HL-60 (cell line): Measurements from ENCODE around the gene UBE2U.
"Not testable (repeated sequence)": the region's sequence is repeated elsewhere in the genome, so short reads cannot be mapped to it uniquely, and the experiment has no call there.

Experiments used
- DNase-seq, 2 experiments: peaks; one replicate each; pipeline ENCODE4 v3.0.0-alpha.2; 2010 to 2020; ENCODE audit warnings: low read depth in 1 of 2, low spot score in 1 of 2
- H3K27ac ChIP-seq: fragments of 250-450 bp; sonication (Bioruptor Pico); replicated peaks from 2 replicates; pipeline ENCODE4 v1.5.1; 2020; ENCODE audit warnings: mild to moderate bottlenecking, moderate library complexity
- H3K27me3 ChIP-seq: fragments of 250-450 bp; sonication (Bioruptor Pico); 2 replicates; pipeline ENCODE4 v1.5.1; 2021; ENCODE audit warnings: mild to moderate bottlenecking, moderate library complexity; ENCODE audit not compliant: insufficient read depth, poor library complexity, severe bottlenecking
- H3K4me3 ChIP-seq: replicated peaks from 2 replicates; pipeline ENCODE4 v1.5.1; 2011; ENCODE audit warnings: mild to moderate bottlenecking, control low read depth, low read length; ENCODE audit not compliant: insufficient read depth
- GABPA ChIP-seq: IDR thresholded peaks from 2 replicates; pipeline ENCODE4 v1.6.1; 2012; ENCODE audit warnings: low read depth
- POLR2AphosphoS5 ChIP-seq: IDR thresholded peaks from 2 replicates; pipeline ENCODE4 v1.6.1; 2012; ENCODE audit warnings: low read depth
- SPI1 ChIP-seq: IDR thresholded peaks from 2 replicates; pipeline ENCODE4 v1.6.1; 2012; ENCODE audit warnings: low read depth, mild to moderate bottlenecking, borderline replicate concordance
- TF ChIP-seq, protein P1 (sequence below): IDR thresholded peaks from 2 replicates; pipeline ENCODE4 v1.6.1; 2012; ENCODE audit warnings: low read depth; ENCODE audit not compliant: insufficient replicate concordance
- TF ChIP-seq, protein P2 (sequence below): IDR thresholded peaks from one replicate; pipeline ENCODE4 v1.5.1; 2011; ENCODE audit warnings: low read length, control low read depth, inconsistent platforms; ENCODE audit not compliant: insufficient read depth

The UBE2U gene

DNA sequence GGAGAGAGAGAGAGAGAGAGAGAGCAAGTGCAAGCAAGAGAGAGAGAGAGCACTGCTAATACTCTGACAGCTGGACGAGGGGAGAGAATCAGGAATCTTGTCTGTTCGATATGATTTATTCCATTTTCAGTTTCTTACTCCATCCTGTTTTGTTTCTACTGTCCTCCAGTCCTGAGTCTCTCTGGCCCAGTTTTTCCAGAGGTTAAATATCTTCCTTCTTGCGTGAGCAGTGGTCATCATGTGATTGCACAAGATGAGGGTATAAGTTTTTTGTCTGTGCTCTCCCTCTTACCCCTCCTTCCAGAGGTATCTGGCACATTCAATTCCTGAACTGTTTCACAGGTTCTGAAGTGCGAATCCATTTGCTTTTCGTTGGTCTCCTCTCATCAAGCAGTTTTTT lies 16.8 kb downstream of the UBE2U start:
- Histone ChIP-seq H3K27ac (no peak overlapping the region), H3K4me3 (no peak overlapping the region), H3K27me3 (peaks cover 4% of the 10 kb centered on the region)
- TF ChIP-seq GABPA (no peak), POLR2AphosphoS5 (no peak), SPI1 (no peak)
- TF ChIP-seq, protein P1, sequence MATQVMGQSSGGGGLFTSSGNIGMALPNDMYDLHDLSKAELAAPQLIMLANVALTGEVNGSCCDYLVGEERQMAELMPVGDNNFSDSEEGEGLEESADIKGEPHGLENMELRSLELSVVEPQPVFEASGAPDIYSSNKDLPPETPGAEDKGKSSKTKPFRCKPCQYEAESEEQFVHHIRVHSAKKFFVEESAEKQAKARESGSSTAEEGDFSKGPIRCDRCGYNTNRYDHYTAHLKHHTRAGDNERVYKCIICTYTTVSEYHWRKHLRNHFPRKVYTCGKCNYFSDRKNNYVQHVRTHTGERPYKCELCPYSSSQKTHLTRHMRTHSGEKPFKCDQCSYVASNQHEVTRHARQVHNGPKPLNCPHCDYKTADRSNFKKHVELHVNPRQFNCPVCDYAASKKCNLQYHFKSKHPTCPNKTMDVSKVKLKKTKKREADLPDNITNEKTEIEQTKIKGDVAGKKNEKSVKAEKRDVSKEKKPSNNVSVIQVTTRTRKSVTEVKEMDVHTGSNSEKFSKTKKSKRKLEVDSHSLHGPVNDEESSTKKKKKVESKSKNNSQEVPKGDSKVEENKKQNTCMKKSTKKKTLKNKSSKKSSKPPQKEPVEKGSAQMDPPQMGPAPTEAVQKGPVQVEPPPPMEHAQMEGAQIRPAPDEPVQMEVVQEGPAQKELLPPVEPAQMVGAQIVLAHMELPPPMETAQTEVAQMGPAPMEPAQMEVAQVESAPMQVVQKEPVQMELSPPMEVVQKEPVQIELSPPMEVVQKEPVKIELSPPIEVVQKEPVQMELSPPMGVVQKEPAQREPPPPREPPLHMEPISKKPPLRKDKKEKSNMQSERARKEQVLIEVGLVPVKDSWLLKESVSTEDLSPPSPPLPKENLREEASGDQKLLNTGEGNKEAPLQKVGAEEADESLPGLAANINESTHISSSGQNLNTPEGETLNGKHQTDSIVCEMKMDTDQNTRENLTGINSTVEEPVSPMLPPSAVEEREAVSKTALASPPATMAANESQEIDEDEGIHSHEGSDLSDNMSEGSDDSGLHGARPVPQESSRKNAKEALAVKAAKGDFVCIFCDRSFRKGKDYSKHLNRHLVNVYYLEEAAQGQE = no peak
- TF ChIP-seq, protein P2, sequence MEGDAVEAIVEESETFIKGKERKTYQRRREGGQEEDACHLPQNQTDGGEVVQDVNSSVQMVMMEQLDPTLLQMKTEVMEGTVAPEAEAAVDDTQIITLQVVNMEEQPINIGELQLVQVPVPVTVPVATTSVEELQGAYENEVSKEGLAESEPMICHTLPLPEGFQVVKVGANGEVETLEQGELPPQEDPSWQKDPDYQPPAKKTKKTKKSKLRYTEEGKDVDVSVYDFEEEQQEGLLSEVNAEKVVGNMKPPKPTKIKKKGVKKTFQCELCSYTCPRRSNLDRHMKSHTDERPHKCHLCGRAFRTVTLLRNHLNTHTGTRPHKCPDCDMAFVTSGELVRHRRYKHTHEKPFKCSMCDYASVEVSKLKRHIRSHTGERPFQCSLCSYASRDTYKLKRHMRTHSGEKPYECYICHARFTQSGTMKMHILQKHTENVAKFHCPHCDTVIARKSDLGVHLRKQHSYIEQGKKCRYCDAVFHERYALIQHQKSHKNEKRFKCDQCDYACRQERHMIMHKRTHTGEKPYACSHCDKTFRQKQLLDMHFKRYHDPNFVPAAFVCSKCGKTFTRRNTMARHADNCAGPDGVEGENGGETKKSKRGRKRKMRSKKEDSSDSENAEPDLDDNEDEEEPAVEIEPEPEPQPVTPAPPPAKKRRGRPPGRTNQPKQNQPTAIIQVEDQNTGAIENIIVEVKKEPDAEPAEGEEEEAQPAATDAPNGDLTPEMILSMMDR = no peak
- no peak for DNase-seq

DNA sequence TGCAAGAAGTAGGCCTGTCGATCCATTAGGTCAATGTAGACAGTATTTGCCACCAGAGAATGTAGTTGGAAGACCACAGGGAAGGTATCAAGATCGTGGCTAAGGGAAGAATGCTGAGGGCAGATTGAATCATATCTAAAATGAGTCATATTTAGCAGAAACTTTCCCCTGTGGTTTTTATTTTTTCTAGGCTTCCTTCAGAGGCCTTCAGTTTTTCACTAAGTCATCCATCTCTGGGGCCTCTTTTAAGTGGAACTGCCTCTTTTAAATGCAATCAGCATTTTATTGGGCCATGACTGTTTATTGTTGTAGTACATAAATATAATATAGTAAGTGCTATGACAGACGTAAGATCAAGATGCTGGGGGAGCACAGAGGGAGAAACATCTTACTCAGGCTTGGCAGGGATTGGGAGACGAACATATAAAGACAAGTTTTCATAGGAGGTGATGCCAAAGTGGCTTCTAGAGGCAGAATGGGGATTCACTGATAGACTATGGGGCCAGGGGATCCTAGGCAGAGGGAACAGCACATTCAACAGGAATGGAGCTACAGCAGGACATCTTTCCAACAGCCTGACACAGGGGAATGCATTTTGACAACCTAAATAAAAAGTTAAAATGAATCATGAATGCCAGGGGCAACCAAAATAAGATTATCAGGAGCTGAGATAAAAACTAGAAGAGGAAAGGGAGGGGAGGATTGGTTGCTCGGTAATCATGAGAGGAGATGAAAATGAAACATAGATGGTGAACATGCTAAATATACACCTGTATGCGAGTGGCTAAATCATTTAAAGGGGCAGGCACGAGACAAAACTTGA lies 20.1 kb downstream of the UBE2U start:
- H3K4me3 ChIP-seq = no peak overlapping the region
- H3K27ac ChIP-seq = no peak overlapping the region
- TF ChIP-seq SPI1 (no peak), GABPA (no peak), POLR2AphosphoS5 (no peak)
- TF ChIP-seq, protein P1 = no peak
- TF ChIP-seq, protein P2 = no peak
- H3K27me3 ChIP-seq = peaks cover under 1% of the 10 kb centered on the region
- DNase-seq = no peak

DNA sequence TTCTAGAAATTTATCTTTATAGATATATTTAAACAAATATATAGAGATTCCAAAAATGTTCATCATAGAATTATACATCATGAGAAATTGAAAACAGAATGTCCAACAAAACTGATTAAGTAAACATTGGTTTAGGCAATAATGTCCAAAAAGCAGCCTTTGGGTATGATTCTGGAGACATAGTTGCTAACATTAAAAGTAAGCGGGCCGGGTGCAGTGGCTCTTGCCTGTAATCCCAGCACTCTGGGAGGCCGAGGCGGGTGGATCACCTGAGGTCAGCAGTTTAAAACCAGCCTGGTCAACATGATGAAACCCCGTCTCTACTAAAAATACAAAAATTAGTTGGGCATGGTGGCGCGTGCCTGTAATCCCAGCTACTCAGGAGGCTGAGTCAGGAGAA lies 20.8 kb downstream of the UBE2U start:
- not testable (repeated sequence) for H3K4me3 ChIP-seq, H3K27me3 ChIP-seq, DNase-seq, H3K27ac ChIP-seq

DNA sequence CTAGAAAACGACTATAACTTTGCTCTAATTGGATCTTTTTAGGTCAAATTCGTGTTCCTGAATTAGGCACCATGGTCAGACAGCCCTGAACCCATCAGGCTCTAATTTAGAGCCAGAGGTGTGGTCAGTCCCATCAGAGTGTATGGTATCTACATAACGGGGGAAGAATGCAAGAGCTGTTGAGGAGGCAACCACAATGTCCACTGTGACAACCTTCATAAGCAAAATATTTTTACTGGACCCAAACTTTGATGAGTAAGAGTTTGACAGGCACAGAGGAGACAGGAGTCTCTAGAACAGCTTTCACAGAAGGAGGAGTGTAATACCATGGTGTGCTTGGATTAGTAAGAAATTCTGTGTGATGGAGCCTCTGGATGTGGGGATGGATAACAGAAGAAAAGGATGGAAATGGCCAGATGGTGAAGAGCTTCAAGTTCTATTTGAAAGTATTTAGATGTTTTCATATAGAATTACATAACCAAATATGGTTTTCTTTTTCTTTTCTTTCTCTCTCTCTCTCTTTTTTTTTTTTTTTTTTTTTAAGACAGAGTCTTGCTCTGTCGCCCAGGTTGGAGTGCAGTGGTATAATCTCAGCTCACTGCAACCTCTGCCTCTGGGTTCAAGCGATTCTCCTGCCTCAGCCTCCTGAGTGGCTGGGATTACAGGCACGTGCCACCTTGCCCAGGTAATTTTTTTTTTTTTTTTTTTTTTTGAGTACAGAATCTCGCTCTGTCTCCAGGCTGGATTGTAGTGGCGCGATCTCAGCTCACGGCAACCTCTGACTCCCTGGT lies 24.9 kb downstream of the UBE2U start:
- TF ChIP-seq SPI1 = no peak
- no peak for TF ChIP-seq GABPA
- TF ChIP-seq POLR2AphosphoS5 = no peak
- TF ChIP-seq, protein P1 = no peak
- TF ChIP-seq, protein P2 = no peak
- H3K27ac ChIP-seq = no peak overlapping the region
- H3K27me3 ChIP-seq = no peaks in the 10 kb centered on the region
- no peak for DNase-seq
- H3K4me3 ChIP-seq = no peak overlapping the region
